ACC112 (cell line): ENCODE measurements around the gene SMIM13.

Experiments
- H2AFZ ChIP-seq: fragments of 200-600 bp; sonication (generic); one replicate; pipeline ENCODE4 v1.6.0; 2017; ENCODE audit warnings: antibody characterized with exemption, low read length; ENCODE audit not compliant: unreplicated experiment
- H3K27ac ChIP-seq: fragments of 200-600 bp; sonication (generic); 2 replicates; pipeline ENCODE4 v1.5.1; 2014; ENCODE audit warnings: low read depth, mild to moderate bottlenecking, antibody characterized with exemption, low read length, moderate library complexity
- H3K27me3 ChIP-seq: fragments of 200-600 bp; sonication (generic); 2 replicates; pipeline ENCODE4 v1.6.1; 2014; ENCODE audit warnings: mild to moderate bottlenecking, antibody characterized with exemption, low read length, moderate library complexity, mixed read lengths; ENCODE audit not compliant: insufficient read depth
- H3K36me3 ChIP-seq: fragments of 200-600 bp; sonication (generic); 2 replicates; pipeline ENCODE4 v1.6.1; 2016; ENCODE audit warnings: mild to moderate bottlenecking, antibody characterized with exemption, low read length, moderate library complexity, mixed read lengths; ENCODE audit not compliant: insufficient read depth
- H3K4me1 ChIP-seq: fragments of 200-600 bp; sonication (generic); one replicate; pipeline ENCODE4 v1.6.1; 2016; ENCODE audit warnings: low read length, mixed read lengths; ENCODE audit not compliant: insufficient read depth, unreplicated experiment, control insufficient read depth
- H3K4me3 ChIP-seq: fragments of 200-600 bp; sonication (generic); 2 replicates; pipeline ENCODE4 v1.5.1; 2014; ENCODE audit warnings: mild to moderate bottlenecking, low read depth, low read length
- H3K79me2 ChIP-seq: fragments of 200-600 bp; sonication (generic); one replicate; pipeline ENCODE4 v1.6.0; 2016; ENCODE audit warnings: low read length; ENCODE audit not compliant: control insufficient read depth, unreplicated experiment, insufficient read depth

Gene SMIM13

DNA sequence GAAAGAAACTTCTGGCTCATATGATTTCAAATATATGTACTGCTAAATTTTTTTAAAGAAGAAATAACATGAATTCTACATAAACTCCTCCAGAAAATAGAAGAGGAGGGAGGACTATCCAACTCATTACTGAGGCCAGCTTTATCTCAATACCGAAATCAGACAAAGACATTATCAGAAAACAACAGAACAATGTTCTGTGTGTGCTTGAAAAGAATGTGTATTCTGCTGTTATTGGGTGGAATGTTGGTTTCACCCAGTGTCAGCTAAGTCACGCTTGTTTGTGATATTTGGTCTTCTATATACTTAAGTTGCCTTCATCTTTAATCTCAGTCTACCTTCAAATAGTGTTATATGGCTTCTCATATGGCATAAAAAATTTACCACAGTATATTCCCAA, 30.9 kb upstream of the SMIM13 start:
- Histone ChIP-seq H3K79me2 (no peaks in the 10 kb centered on the region), H3K27me3 (no peaks in the 10 kb centered on the region), H3K4me3 (no peak overlapping the region), H2AFZ (no peak overlapping the region), H3K36me3 (no peaks in the 10 kb centered on the region), H3K4me1 (no peaks in the 10 kb centered on the region), H3K27ac (no peak overlapping the region)

DNA sequence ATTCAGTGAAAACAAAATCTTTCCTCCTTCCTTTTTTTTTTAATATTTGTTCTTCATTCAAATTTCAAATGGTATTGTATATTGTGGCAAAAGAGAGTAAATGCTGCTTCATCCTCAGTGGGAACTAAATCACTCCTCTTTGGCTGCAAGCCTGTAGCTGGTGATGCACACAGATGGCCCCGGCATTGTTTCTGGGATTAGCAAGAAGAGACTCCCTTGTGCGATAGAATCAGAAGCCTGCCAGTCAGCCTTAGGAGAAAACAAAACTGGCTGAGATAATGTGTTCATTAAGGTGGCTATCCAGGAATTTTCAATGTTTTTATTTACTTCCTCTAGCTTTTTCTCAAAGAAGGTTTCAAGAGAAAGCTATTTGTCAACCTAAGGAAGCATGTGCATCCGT, 28.8 kb upstream of the SMIM13 start:
- no peak overlapping the region for H3K27ac ChIP-seq
- H3K4me3 ChIP-seq = no peak overlapping the region
- H3K4me1 ChIP-seq = no peaks in the 10 kb centered on the region
- no peaks in the 10 kb centered on the region for H3K36me3 ChIP-seq
- no peaks in the 10 kb centered on the region for H3K27me3 ChIP-seq
- H2AFZ ChIP-seq = no peak overlapping the region
- H3K79me2 ChIP-seq = no peaks in the 10 kb centered on the region

DNA sequence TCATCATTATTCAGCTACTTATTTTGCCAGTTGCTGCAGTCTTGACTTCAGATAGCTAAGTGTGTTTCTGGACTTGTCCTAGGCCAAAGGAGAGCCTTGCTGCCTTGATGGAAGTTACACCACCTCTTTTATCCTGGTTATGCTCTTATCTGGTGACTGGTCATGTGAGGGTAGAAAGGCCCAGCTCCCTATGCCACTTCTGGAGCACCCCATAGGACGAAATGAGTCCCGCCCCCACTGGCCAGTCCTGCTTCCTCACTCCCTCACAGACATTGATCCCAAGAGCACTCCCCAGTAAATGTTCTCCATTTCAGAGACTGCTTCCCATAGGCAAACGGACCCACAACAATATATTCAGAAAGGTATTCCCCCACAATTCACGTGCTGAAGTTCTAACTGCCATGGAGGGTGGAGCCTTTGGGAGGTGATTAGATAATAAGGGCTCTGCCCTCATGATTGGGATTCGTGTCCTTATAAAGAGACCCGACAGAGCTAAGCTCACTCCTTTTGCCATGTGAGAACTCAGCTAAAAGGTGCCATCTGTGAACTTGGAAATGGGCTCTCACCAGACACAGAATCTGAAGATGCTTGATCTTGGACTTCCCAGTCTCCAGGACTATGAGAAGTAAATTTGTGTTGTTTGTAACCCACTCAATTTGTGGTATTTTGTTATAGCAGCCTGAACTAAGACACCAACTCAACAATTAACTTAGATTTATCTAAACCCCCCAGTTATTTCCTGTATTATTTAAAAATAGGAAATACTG, 28.0 kb upstream of the SMIM13 start:
- Histone ChIP-seq H3K4me1 (no peaks in the 10 kb centered on the region), H3K27me3 (no peaks in the 10 kb centered on the region), H3K79me2 (no peaks in the 10 kb centered on the region), H3K4me3 (no peak overlapping the region), H3K27ac (no peak overlapping the region), H2AFZ (no peak overlapping the region), H3K36me3 (no peaks in the 10 kb centered on the region)

DNA sequence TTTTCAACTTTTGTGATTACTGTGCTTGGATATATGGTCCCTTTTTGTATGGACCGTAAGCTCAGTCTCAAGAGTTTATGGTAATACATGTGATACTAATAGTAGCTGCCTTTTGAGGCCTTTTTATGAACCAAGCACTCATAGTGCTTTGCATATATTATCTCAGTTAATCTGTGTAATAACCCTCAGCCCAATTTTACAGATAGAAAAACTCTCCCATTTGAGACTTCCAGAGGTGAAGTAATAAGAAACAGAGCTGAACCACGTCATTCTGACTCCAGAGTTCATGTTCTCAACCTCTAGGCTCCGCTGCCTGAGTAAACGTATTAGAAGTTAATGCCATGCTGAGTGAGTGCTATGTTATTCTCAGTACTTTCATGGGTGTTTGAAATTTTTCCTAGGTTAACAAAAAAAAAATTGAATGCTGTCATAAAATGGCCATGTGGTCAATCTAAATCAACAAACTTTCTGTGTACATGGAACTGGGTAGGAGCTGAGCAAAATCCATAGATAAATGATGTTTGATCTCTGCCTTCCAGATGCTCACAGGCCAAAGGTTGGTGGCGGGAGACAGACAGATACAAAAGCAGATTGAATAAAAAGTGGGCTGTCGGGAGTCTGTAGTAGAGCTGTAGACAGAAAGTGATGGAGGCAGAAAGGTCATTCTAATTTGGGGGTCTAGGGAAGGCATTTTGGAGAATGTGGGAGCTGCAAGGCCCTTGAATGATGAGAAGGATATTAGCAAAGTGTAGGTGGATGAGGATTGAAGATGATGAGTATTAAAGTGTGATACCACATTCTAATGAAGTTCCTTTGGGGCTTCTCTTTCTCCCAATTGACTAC, 26.9 kb upstream of the SMIM13 start:
- Histone ChIP-seq H3K79me2 (no peaks in the 10 kb centered on the region), H2AFZ (no peak overlapping the region), H3K36me3 (no peaks in the 10 kb centered on the region), H3K4me3 (no peak overlapping the region), H3K4me1 (no peaks in the 10 kb centered on the region), H3K27me3 (no peaks in the 10 kb centered on the region), H3K27ac (no peak overlapping the region)

DNA sequence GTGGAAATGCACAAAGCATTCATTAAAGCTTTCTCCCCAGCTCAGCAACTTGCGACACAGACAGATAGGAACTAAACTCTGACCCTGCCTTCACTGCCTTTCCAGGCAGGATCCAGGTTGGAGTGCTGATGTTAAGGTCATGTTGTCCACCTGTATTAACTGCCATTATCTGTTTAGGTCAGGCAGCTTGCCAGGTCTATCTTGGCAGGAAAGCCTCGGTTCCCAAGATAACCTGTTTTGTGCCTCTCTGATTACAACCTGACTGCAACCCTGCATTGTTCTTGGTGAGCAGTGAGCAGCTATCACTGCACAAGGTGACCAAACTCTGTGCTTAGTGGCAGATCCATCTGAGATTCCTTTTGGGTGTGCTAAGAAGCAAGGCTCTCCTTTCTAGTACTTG, 26.3 kb upstream of the SMIM13 start:
- no peak overlapping the region for H2AFZ ChIP-seq

DNA sequence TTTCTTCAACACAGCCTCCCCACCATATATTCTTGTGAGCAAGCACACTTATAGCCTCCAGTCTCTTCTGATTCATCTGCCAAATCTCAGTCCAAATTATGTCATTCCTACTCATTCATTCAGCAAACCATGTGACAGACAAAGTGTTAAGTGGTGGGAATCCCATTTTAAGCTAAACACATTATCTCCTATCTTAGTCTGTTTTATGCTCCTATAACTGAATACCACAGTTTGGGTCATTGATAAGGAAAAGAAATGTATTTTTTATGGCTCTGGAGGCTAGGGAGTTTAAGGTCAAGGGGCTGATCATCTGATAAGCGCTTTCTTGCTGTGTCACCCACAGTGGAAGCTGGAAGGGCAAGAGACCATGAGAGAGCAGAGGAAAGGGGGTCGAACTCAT, 23.9 kb upstream of the SMIM13 start:
- H2AFZ ChIP-seq = no peak overlapping the region
- H3K4me1 ChIP-seq = no peaks in the 10 kb centered on the region
- H3K4me3 ChIP-seq = no peak overlapping the region
- H3K79me2 ChIP-seq = no peaks in the 10 kb centered on the region
- H3K27me3 ChIP-seq = no peaks in the 10 kb centered on the region
- H3K36me3 ChIP-seq = no peaks in the 10 kb centered on the region
- H3K27ac ChIP-seq = no peak overlapping the region

More for the DNA sequence above, 26.3 kb upstream of the SMIM13 start:
- no peaks in the 10 kb centered on the region for H3K36me3 ChIP-seq
- H3K4me1 ChIP-seq = no peaks in the 10 kb centered on the region
- H3K79me2 ChIP-seq = no peaks in the 10 kb centered on the region
- no peak overlapping the region for H3K4me3 ChIP-seq
- H3K27me3 ChIP-seq = no peaks in the 10 kb centered on the region
- no peak overlapping the region for H3K27ac ChIP-seq

DNA sequence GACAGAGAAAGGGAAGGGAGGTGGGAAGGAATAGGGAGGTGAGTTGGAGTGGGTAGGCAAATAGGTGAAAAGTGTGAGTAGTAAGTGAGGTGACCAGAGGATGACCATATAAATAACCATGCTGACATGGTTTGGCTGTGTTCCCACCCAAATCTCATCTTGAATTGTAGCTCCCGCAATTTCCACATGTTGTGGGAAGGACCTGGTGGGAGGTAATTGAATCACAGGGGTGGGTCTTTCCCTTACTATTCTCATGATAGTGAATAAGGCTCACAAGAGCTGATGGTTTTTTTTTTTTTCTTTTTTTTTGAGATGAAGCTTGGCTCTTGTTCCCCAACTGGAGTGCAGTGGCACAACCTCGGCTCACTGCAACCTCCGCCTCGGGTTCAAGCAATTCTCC, 21.5 kb upstream of the SMIM13 start:
- no peaks in the 10 kb centered on the region for H3K4me1 ChIP-seq
- no peak overlapping the region for H2AFZ ChIP-seq
- no peak overlapping the region for H3K27ac ChIP-seq
- H3K79me2 ChIP-seq = no peaks in the 10 kb centered on the region
- no peaks in the 10 kb centered on the region for H3K36me3 ChIP-seq
- H3K4me3 ChIP-seq = no peak overlapping the region
- no peaks in the 10 kb centered on the region for H3K27me3 ChIP-seq

DNA sequence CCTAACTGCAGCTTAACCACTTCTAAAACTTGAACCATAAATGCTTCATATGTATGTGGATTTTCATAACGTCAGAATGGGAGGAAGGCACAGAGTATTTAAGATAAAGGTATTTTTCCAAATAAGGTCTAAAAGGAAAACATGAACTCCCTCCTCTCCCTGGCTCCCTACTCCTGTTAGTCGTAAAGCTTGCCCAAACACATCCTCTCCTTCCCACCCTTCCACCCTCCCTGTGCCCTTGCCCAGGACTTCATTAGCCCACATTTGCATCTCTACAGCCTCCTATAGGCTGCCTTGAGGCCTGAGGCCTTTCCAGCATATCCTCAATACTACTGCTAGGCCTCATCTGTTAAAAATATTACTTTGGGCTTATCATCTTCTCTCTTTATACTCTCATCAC, 17.1 kb upstream of the SMIM13 start:
- Histone ChIP-seq H2AFZ (no peak overlapping the region), H3K4me1 (no peaks in the 10 kb centered on the region)

DNA sequence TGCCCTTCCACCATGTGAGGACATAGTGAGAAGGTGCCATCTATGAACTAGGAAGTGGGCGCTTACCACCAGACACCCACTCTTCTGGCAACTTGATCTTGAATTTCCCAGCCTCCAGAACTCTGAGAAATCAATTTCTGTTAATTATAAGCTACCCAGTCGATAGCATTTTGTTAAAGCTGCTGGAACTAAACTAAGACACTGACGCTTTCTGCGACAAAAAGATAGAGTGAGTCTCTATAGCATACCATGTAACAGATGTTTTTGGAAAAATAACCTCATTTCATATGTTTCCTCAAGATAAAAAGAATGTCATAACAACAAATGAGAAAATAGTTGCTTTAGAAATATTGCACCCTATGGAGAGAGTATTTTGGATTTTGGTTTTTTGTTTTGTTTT, 15.4 kb upstream of the SMIM13 start:
- no peaks in the 10 kb centered on the region for H3K79me2 ChIP-seq
- H3K27ac ChIP-seq = no peak overlapping the region
- no peaks in the 10 kb centered on the region for H3K4me1 ChIP-seq
- no peaks in the 10 kb centered on the region for H3K27me3 ChIP-seq
- H3K36me3 ChIP-seq = no peaks in the 10 kb centered on the region
- no peak overlapping the region for H3K4me3 ChIP-seq
- no peak overlapping the region for H2AFZ ChIP-seq

More for the DNA sequence above, 17.1 kb upstream of the SMIM13 start:
- H3K36me3 ChIP-seq = no peaks in the 10 kb centered on the region
- H3K27me3 ChIP-seq = no peaks in the 10 kb centered on the region
- H3K4me3 ChIP-seq = no peak overlapping the region
- no peaks in the 10 kb centered on the region for H3K79me2 ChIP-seq
- H3K27ac ChIP-seq = no peak overlapping the region

DNA sequence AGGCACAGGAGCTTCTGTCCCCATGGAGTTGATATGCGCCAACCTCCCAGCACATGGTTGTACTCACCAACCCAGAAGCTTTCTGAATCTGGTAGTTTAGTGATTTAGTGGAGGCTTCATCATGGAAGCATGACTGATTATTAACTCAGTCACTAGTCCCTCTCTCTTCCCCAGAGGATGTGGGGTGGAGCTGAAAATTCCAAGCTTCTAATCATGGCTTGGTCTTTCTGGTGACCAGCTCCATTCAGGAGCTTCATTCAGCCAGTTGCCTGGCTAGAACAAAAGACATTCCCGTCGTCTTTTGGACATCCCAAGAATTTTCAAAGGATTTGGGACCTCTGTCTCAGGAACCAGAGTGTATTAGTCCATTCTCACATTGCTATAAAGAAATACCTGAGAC, 13.3 kb upstream of the SMIM13 start:
- peaks cover 6% of the 10 kb centered on the region for H3K4me1 ChIP-seq
- H3K27ac ChIP-seq = no peak overlapping the region
- no peak overlapping the region for H3K4me3 ChIP-seq
- H3K27me3 ChIP-seq = no peaks in the 10 kb centered on the region
- no peaks in the 10 kb centered on the region for H3K36me3 ChIP-seq
- H2AFZ ChIP-seq = no peak overlapping the region
- H3K79me2 ChIP-seq = no peaks in the 10 kb centered on the region

DNA sequence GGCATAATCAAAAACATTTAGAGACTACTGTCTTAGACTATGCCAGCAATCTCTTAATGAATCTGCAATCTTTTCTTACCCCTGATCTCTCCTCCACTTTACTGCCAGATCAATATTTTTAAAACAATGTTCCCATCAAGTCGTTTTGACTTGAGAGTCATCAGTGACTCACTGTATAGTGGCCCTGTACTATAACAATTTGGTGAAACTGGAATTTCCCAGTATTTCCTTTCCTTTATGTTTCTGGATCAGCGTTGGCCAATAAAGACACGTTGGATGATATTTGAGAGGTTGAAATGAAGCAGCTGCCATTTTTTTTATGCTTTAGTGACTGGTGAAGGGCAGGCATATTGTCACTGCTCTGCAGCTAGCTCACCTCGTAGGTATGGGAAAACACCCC, 10.1 kb upstream of the SMIM13 start:
- no peaks in the 10 kb centered on the region for H3K27me3 ChIP-seq
- H3K79me2 ChIP-seq = no peaks in the 10 kb centered on the region
- peak overlapping the region; percentile 65 for H2AFZ ChIP-seq
- H3K4me3 ChIP-seq = no peak overlapping the region
- H3K4me1 ChIP-seq = peaks cover 6% of the 10 kb centered on the region
- H3K36me3 ChIP-seq = no peaks in the 10 kb centered on the region
- H3K27ac ChIP-seq = peak overlapping the region; percentile 38; the same call in 1 of the 2 replicates
